Putamen (tissue), 1 donor: ENCODE measurements around the gene RALB.

Experiments used
- DNase-seq: peaks from one replicate; pipeline ENCODE4 v3.0.0-alpha.2; 2016; ENCODE audit warnings: low spot score

The RALB gene

GRCh38 chr2:120252225-120253020 lies at the start of gene RALB:
Gene RALB, plus strand, starts transcription at chr2:120252852. Its CDS starts 25,813 bp downstream, at chr2:120278665.
- DNase-seq = peak; percentile 98

GRCh38 chr2:120203251-120204021 lies 49.2 kb upstream of the RALB start:
- DNase-seq = no peak

GRCh38 chr2:120204022-120204405 lies 48.6 kb upstream of the RALB start:
- DNase-seq = no peak

- no peak for DNase-seq
Measured at GRCh38 chr2:120204417-120204816, 48.2 kb upstream of the RALB start.

GRCh38 chr2:120204945-120205670 lies 47.5 kb upstream of the RALB start:
- DNase-seq = no peak

GRCh38 chr2:120206022-120206581 lies 46.5 kb upstream of the RALB start:
- no peak for DNase-seq

- DNase-seq = no peak
Measured at GRCh38 chr2:120208381-120209353, 44.0 kb upstream of the RALB start.

GRCh38 chr2:120209427-120210269 lies 43.0 kb upstream of the RALB start:
- no peak for DNase-seq

- DNase-seq = no peak
Measured at GRCh38 chr2:120210270-120210693, 42.4 kb upstream of the RALB start.

- no peak for DNase-seq
Measured at GRCh38 chr2:120218181-120218580, 34.5 kb upstream of the RALB start.

GRCh38 chr2:120219291-120219690 lies 33.4 kb upstream of the RALB start:
- DNase-seq = no peak

GRCh38 chr2:120219766-120220165 lies 32.9 kb upstream of the RALB start:
- DNase-seq = no peak

GRCh38 chr2:120220756-120221155 lies 31.9 kb upstream of the RALB start:
- no peak for DNase-seq

- no peak for DNase-seq
Measured at GRCh38 chr2:120221616-120222015, 31.0 kb upstream of the RALB start.

GRCh38 chr2:120222186-120223033 lies 30.2 kb upstream of the RALB start:
- DNase-seq = no peak

GRCh38 chr2:120223034-120223912 lies 29.4 kb upstream of the RALB start, which contains the start of gene TMEM185B:
Gene TMEM185B, minus strand, starts transcription at chr2:120223400. Its CDS starts 424 bp downstream, at chr2:120222976.
- DNase-seq = peak; percentile 88

- DNase-seq = no peak
Measured at GRCh38 chr2:120224256-120224655, 28.4 kb upstream of the RALB start.
